Stimulated activated CD4-positive, alpha-beta T cell treated with anti-CD3 and anti-CD28 coated beads, Interleukin-15, amount 100 ng/mL, for 1 hour (primary cell): ENCODE measurements around the gene ALG12.

Source experiments
- DNase-seq, 2 donors: peaks; one replicate each; pipeline ENCODE4 v3.0.0-alpha.2; 2020; ENCODE audit warnings: low read depth in 1 of 2, low spot score in 1 of 2

The ALG12 gene

DNA sequence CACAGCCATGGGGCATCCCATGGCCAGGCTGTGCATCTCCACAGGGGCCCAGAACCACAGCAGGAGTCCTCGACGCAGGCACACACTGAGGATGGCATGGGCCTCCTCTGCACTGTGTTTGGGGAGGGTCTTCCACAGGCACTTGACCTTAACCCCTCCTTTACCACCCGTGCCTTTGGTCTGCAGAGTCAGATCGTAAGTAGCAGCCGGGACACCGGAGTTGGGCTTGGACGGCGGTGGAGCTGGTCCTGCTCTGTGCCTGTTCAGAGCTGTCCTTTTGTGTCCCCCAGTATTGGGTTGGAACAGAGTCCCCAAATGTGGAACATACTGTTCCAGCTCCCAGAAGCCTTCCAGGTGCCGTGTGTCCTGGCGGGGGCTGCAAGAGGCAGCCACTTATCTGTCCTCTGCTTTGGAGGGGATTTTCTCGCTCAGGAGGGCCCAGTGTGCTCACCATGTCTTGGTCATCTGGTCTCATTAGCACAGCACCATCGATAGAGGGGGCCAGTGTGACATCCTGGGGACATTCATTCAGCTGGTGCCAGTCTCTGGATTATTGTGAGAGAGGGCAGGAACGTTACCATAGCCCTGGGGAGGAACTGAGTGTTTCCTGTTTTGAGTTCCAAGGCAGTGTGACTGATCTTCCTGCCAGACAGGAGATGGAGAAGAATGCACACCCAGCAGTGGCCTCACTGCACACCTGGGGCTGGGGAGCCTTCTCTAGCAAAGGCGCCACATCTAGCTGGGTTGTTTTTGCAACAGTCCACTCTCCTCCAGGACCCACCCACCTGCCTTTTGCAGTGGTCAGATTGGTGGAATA lies 12.6 kb upstream of the ALG12 start:
- DNase-seq, result no peak

DNA sequence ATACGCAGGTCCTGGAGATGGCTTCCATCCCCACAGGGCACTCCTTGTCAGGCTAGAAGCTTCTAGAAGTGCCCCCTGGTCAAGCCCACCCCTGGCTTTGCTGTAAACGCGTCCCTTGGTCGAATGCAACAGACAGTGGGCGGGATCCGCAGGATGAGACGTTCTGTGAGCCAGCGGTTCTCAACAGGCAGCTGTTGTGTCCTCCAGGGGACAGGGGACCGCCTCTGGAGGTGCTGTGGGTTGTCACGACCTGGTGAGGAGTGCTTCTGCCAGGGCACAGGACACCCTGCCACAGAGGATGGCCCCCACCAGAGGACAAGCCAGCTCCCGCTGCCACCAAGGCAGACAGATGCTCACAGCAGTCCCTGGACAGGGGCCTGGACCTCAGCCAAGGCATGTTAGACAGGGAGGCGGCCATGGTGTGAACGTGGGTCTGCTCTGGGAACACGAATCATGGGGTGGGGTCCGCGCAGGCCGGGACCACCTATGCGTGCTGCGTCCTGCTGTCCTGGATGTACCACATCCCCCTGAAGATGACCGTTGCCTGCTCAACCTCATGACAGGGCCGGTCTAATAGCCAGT lies 11.8 kb upstream of the ALG12 start:
- no peak for DNase-seq

DNA sequence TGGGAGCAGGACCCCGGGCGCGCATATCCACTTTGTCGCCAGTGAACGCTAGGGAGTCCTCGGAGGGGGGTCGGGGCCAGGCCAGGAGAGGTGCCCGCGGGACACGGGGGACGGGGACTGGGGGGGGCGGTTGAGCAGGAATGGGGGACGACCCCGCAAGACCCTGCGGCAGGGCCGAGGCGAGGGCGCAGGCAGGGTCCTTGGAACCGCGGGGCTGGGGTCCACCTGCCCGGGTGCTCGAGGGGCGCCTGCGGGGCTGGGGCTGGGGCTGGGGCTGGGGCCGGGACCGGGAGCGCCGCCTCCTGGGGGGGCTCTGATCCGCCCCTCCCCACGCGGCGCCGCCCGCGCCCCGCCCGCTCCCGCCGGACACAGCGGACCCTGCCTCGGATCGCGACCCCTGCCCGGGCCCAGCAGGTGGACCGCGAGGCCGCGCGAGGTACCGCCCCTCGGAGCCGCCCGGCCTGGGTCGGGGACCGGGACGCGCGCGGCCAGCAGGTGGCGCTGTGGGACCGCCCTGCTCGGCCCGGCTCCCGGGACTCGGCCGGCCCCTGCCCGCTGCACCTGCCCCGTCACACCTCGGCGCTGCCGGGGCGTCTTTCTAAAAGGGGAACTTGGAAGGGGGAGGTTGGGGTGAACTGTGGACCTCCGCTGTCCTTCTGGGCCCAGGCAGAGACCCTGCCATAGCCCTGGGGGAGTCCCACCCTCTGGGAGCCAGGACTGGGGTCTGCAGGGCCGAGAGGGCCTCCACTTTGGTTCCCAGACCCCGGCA lies 11.2 kb upstream of the ALG12 start:
- DNase-seq, result peak; percentile 69 to 79

DNA sequence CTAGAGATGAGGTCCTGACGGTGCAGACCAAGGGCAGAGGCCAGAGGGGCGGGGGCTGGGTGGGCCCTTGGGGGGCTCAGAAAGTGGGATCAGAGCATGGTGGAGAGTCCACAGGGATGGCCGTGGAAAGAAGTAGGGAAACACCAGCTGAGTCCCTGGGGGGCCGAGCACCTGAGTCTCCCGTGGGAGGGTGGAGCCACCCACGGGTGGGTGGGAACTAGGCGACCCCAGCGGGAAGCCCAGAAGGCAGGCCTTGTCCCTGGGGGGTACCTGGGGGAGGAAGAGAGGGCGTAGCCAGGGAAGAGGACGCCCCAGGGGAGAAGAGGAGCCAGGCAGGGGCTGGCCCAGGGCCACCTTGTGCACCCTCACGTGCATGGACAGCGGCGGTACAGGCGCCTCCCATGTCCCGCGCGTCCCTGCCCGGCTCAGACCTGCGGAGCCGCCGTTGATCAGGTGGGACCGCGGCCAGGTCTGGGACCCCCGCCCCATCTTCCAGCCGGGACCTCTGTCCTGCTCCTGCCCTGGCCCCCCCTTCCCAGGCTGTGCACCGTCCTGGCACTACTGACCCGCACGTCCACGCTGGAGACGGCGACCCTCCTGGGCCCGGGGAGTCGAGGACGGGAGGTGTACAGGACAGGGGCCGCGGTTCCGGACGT lies 10.4 kb upstream of the ALG12 start:
- DNase-seq, result no peak

DNA sequence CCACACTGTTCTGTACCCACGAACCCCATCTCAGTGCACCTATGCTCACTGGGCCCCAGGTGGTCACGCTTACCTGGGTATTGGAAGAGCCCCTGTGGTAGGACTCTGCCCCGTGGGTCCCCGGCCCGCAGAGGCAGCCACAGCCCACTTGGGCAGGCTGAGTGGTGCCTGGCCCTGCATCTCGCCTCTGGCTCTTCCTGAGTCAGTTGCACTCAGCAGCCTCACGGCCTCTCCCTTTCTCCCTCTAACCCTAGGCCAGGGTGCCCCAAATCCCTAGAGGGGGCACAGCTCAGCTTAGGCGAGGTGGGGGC lies 9.9 kb upstream of the ALG12 start:
- no peak for DNase-seq

DNA sequence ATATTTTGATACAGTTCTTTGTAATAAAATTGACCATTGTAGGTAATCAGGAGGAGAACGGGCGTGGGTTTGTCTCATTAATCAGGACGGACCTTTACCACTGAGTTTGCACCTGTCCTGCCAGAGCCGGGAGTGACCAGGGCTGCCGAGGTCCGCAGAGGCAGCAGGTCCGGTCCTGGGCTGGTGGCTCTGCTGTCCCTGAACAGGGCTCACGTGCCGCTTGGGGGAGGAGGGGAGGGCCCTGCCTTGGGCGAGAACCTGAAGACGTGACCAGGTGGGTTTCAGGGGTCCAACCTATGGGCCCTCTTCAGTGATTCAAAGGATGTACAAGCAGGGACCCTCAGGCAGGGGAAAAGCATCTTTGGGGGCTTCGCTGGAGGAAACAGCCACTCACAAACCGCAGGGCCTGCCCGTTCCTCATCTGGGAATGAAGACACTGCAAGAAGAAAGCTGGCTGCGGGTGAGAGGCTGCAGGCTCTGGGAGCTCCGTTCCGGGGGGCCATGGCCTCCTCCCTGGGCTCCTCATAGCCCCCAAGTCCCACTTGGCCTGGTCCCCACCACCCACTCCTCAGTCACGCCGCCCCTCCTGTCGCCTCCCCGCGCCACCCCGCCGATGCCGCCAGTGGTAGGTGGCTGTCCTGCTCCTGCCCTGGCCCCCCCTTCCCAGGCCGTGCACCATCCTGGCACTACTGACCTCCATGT lies 9.4 kb upstream of the ALG12 start:
- no peak for DNase-seq

DNA sequence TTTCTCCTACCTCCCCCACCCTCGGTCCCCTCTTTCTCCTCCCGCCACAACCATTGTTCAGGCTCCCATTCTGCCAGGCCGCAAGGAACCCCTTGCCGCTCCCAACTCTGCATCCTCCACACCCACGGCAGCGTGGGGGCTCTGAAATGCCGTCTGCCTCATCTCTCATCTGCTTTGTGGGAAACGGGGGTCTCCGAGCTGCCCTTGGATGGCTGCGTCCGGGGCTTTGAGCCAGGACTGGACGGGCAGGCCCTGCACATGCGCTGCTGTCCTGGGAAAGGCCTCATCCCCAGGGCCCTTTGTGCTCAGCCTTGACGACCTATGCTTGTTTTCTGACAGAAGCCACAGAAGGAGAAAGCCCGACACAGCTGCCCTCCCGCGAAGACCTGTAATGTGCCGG lies 8.7 kb upstream of the ALG12 start:
- DNase-seq, result no peak

DNA sequence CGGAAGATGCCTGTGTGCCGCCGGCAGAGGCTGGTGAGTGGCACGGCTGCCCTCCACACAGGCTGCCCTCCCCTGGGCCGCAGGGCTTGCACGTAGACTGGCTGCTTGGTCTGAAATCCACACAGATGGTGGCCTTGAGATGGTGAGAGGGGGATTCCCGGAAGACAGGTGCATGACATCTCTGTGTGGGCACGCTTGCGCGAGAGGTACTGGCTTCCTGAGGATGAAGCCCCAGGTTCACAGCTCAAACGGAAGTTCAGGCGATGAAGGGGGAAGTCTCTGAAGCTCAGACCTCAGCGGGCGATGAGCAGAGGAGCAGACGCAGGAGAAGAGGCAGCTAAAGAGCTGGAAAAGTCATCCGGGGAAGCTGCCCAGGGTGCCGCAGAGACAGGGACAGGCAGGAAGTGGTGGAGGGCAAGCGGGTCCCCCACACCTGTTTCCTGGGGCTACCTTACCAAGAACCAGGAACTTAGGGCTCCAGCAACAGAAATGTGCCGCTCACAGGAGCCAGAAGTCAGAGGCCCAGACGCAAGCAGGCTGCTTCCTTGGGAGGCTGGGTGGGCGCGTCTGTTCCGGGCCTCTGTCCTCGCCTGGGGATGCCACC lies 7.4 kb upstream of the ALG12 start:
- DNase-seq, result peak; percentile 49 to 50

DNA sequence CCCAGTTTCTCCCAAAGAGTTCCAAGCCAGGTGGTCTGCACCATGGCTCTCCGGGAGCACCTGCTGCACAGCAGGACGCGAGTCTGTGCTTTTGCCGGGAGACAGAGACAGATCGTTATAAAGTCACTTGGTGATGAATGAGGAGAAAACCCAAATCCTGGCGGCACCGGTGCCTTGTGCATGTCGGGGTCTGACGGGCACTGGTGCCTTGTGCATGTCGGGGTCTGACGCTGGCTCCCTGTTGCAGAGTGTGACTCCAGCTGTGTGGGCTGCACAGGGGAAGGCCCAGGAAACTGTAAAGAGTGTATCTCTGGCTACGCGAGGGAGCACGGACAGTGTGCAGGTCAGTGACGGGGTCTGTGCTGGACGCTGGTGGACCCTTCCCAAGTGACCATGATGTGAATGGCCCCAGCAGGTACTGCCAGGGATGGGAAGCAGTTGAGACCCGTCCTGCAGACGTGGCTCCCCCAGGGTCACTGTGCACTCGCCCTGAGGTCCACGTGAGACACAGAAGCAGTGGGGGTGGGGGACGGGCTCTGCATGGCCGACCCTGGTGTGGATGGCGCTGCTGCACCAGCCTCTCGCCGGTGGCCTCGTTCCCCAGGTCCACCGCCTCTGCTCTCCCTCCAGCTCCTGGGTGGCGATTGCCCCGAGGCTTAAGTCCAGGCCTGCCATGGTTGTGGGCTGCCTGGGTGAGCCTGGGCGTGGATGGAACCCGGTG lies 6.0 kb upstream of the ALG12 start:
- DNase-seq, result no peak

DNA sequence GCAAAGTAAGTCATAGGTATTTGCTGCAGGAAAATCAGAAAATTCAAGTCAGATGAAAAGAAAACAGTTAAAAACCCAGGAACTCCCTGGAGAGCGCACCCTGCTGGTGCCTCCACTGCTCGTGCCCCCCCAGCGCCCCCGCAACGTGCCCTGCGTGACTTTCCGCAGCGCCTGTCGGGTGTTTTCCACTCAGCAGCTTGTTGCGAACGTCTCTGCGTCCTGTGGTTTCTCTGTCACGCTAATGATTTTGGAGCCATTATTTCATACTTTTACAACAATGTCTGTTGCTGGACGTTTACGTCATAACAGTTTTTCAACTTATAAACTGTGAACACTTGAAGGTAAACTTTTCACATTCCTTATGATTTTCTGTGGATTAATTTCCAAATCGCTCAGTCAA lies 5.2 kb upstream of the ALG12 start:
- DNase-seq, result no peak

DNA sequence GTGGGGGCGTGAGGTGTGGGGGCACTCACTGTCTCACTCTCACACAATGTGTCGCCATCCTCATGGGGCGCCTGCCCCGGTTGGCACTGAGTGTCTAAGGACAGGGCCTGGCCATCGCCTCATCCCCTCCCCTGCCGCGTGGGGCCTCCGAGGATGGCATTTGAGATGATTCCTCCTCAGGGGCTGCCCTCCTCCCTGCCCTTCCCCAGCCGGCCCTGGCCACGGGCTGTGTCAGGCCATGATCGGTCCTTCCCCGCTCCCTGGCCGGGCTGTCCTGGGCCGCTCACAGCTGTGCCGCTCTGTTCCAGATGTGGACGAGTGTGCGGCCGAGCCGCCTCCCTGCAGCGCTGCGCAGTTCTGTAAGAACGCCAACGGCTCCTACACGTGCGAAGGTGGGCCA lies 4.7 kb upstream of the ALG12 start:
- DNase-seq, result no peak

DNA sequence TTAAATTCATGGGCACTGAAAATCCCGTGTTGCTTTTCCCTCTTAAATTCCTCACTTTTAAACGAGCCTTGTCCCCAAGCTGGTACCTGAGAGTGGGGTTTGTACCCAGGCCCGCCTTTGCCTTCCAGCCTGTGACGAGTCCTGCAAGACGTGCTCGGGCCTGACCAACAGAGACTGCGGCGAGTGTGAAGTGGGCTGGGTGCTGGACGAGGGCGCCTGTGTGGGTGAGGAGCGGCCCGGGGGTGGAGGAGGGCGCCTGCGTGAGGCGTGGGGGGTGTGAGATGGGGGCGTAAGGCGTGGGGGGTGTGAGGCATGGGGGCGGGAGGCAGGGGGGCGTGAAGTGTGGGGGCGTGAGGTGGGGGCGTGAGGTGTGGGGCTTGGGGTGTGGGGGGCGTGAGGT lies 4.2 kb upstream of the ALG12 start:
- DNase-seq, result no peak

DNA sequence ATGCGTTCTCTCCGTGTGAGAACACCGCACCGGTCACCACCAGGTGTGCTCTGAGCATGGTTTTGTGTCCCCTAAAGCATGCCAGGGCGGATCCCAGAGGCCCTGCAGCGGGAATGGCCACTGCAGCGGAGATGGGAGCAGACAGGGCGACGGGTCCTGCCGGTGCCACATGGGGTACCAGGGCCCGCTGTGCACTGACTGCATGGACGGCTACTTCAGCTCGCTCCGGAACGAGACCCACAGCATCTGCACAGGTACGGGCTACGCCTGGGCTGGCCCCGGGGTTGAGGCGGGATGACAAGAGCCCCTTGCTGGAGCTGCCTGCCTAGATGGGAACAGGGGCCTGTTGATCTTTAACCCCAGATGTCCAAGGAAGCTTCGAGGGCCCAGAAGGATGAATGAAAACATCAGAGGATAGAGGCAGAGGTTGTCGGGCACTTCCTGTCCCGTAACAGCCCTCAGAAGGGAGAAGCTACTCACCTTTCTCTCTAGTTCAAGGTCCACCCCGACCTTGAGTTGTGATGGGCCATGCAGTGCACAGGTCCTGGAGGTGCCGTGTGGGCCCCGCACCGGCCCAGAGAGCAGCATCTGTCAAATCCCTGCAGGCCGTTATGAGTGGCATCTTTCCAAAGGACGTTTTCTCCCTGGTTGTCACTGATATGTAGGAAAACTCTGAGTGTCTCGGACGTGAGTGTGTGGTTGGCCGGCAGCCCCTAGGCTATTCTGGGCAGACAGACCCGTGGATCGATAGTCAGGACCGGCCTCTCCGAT lies 3.5 kb upstream of the ALG12 start:
- DNase-seq, result no peak

DNA sequence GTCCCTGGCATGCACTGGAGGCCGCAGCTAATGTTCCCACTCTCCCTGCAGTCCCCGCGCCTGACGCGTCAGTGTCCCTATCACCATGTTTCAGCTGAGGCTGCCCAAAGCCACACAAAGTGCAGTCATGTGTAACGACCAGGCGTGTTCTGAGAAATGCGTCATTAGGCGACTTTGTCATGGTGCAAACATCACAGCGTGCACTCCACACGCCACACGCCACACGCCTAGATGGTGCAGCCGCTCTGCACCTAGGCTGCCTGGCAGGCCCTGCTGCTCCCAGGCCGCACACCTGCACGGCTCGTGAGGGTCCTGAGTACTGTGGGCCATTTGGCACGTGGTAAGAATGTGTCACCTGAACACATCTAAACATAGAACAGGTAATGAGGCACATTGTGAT lies 2.6 kb upstream of the ALG12 start:
- DNase-seq, result no peak

DNA sequence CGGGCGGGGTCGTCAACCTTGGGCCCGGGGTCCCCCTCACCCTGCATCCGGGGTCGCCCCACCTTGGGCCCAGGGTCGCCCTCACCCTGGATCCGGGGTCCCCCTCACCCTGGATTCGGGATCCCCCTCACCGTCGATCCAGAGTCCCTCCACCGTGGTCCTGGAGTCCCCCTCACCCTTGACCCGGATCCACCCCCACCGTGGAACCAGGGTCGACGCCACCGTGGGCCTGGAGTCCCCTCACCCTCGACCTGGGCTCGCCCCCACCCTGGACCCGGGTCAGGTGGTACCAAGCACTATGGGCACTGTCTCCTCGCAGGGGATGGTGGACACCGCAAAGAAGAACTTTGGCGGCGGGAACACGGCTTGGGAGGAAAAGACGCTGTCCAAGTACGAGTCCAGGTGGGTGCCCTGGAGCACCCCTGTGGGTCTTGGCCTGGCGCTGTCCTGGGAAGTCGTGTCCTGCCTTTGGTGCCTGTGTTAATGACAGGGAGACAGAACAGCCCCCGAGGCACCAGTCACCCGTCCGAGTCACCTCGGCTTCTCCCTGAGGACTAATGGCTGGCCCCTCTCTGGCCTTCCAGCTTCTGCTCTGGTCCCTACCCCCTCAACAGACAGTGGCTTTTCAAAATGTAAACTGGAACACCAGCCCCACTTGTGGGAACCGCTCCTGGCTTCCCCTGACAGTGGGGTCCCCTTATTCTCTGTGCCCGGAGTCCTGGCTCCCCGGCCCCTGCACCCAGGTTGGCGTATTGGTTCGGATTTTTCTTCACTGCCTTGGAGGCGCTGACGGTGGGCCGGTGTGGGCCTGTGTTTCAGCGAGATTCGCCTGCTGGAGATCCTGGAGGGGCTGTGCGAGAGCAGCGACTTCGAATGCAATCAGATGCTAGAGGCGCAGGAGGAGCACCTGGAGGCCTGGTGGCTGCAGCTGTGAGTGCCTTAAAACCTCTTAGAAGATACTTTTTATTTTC lies 958 bp upstream of the ALG12 start:
- no peak for DNase-seq

DNA sequence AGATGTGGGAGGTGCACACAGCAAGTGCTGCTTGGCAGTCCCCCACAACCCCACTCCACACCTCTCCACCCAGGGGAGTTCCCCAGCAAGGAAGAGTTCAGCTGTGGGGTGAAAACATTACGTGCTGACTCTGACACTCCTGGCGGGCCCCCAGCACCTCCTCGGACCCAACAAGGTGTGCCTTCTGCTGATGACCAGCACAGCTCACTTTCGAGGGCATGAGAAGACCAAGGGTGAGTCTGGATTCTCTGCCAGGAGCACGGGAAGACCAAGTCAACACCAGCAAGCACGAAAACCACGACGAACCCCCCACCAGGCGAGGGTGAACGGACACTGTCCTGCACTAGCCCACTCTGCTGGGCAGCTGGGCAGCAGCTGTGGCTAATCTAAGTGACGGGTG lies 1.4 kb downstream of the ALG12 start:
- no peak for DNase-seq

DNA sequence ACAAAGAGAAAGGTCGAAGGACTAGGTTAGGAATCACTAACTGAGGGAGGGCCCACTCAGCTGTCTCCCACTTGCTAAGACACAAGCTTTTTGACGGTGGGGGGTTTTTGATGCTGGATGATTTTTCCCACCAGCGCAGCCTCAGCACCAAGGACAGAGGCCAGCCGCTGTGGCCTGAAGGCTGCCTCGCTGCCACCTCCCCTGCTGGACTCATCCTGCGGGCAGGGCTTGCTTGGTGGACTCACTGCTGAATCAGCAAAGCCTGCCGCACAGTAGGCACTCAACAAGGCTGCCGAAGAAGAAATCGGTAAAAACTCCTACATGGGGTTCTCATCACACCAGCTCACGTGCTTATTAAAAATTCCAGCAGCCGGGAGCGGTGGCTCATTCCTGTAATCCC lies 2.6 kb downstream of the ALG12 start:
- no peak for DNase-seq

DNA sequence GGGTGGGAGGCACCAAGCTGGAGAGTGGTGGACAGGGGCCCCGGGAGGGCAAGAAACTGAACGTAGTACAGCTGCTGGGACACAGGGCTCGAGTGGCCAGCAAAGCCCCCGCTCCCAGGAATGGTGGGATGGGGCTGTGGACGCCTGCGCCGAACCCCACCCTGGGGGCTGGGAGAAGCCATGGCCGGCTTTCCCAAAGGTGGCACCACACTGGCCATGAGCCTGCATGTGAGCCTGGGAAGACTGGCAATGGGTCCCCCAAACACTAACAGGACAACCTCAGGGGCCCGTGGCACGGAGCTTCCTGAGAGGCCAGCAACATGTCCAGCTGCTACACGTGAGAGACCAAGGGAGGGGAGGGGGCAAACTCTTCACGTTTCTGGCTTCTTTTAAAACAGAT lies 4.0 kb downstream of the ALG12 start:
- no peak for DNase-seq
